ENCODE measurements around the gene APOL1. TPM values are rescaled to one million over a fixed set of nuclear protein-coding genes. Genes with fewer than 3 reads are reported as not detected.

Gene APOL1
- total RNA-seq, 1 experiment from 2014 or later: 0.30 TPM

GRCh38 chr22:36294293-36294620, 41.3 kb downstream of the APOL1 start:
- CTCF ChIA-PET: no interaction called here
- no TSS peak for BruUV-seq (replicated peaks)
- POLR2A ChIA-PET: no interaction called here
- H3K9me3 ChIP-seq (ENCODE audit: control insufficient read depth in 1 of 2, insufficient read depth in 1 of 2, low read depth in 1 of 2, low read length in 2 of 2): no peaks in the 10 kb centered on the region
- H3K27me3 ChIP-seq (ENCODE audit: insufficient read depth, low read length): no peaks in the 10 kb centered on the region
- peaks cover 7% of the 10 kb centered on the region; the same call in 1 of the 2 replicates for H3K79me2 ChIP-seq (ENCODE audit: insufficient read depth, low read length)
- intact Hi-C loops (cut with micrococcal nuclease): no loop called here
- H3K4me3 ChIP-seq (replicated peaks in 1 of 2; ENCODE audit: low read depth in 1 of 2, low read length in 2 of 2): no peak overlapping the region
- TF ChIP-seq CEBPB (IDR thresholded peaks at IDR 0.05; ENCODE audit: low read depth): no peak
- TF ChIP-seq FOSL1 (IDR thresholded peaks at IDR 0.05; ENCODE audit: low read depth): no peak
- no peak for TF ChIP-seq EGR1 (IDR thresholded peaks at IDR 0.05; ENCODE audit: low read depth)
- no peak for TF ChIP-seq TCF7L2 (IDR thresholded peaks at IDR 0.05; ENCODE audit: borderline replicate concordance, extremely low read depth, insufficient read depth, insufficient read length)
- TF ChIP-seq SIN3A (IDR thresholded peaks at IDR 0.05; ENCODE audit: low read depth): no peak
- no peak for TF ChIP-seq ELF1 (IDR thresholded peaks at IDR 0.05; ENCODE audit: borderline replicate concordance, low read depth)
- TF ChIP-seq RAD21 (IDR thresholded peaks at IDR 0.05; ENCODE audit: low read depth): no peak
- no peak for TF ChIP-seq SP1 (IDR thresholded peaks at IDR 0.05; ENCODE audit: low read depth)
- H2AFZ ChIP-seq (ENCODE audit: low read depth, low read length, poor library complexity, severe bottlenecking): no peak overlapping the region
- no peak overlapping the region for H3K9ac ChIP-seq (ENCODE audit: low read length)
- no peaks in the 10 kb centered on the region for H3K9me2 ChIP-seq (ENCODE audit: insufficient read depth)
- H4K20me1 ChIP-seq (ENCODE audit: insufficient read depth): no peaks in the 10 kb centered on the region
- no peak for ATAC-seq
- no peak overlapping the region for H3K27ac ChIP-seq (ENCODE audit: low read depth, low read length)
- DNase-seq (ENCODE audit: low read depth, low spot score): no peak
- no peaks in the 10 kb centered on the region for H3K4me1 ChIP-seq (ENCODE audit: control insufficient read depth in 1 of 2, insufficient read depth in 2 of 2, low read length in 2 of 2)
- H3K36me3 ChIP-seq (ENCODE audit: control insufficient read depth in 1 of 2, insufficient read depth in 2 of 2, low read length in 2 of 2): peaks cover 61 to 80% of the 10 kb centered on the region in 2 experiments
- RAD21 ChIA-PET (ENCODE audit: low non-redundant PET in 1 of 2, low total read pairs in 2 of 2, uncharacterized antibody in 2 of 2, unreplicated experiment in 2 of 2): no interaction called here
- H3K4me2 ChIP-seq (ENCODE audit: low read length): no peak overlapping the region

GRCh38 chr22:36294801-36295200, 41.9 kb downstream of the APOL1 start:
- intact Hi-C loops (cut with micrococcal nuclease): no loop called here
- Histone ChIP-seq H2AFZ (ENCODE audit: low read depth, low read length, poor library complexity, severe bottlenecking) (no peak overlapping the region), H3K36me3 (ENCODE audit: control insufficient read depth in 1 of 2, insufficient read depth in 2 of 2, low read length in 2 of 2) (peaks cover 61 to 79% of the 10 kb centered on the region in 2 experiments)

More at GRCh38 chr22:36294801-36295200, 41.9 kb downstream of the APOL1 start:
- BruUV-seq (replicated peaks): no TSS peak
- POLR2A ChIA-PET: no interaction called here
- no peaks in the 10 kb centered on the region for H3K9me3 ChIP-seq (ENCODE audit: control insufficient read depth in 1 of 2, insufficient read depth in 1 of 2, low read depth in 1 of 2, low read length in 2 of 2)
- TF ChIP-seq JUND (IDR thresholded peaks at IDR 0.05): no peak
- no peak for TF ChIP-seq EGR1 (IDR thresholded peaks at IDR 0.05; ENCODE audit: low read depth)
- no peak for TF ChIP-seq ATF3 (IDR thresholded peaks at IDR 0.05)
- no peak for TF ChIP-seq ELF1 (IDR thresholded peaks at IDR 0.05; ENCODE audit: borderline replicate concordance, low read depth)
- TF ChIP-seq REST (IDR thresholded peaks at IDR 0.05; ENCODE audit: low read depth): no peak
- no peak for TF ChIP-seq ZBTB33 (IDR thresholded peaks at IDR 0.05; ENCODE audit: extremely low read depth, insufficient replicate concordance, low read length)
- no peak for TF ChIP-seq POLR2A (IDR thresholded peaks at IDR 0.05; ENCODE audit: borderline replicate concordance, extremely low read depth, insufficient read depth, insufficient read length)
- no peak for TF ChIP-seq SIN3A (IDR thresholded peaks at IDR 0.05; ENCODE audit: low read depth)
- peaks cover 10% of the 10 kb centered on the region; the same call in 1 of the 2 replicates for H3K79me2 ChIP-seq (ENCODE audit: insufficient read depth, low read length)
- H4K20me1 ChIP-seq (ENCODE audit: insufficient read depth): no peaks in the 10 kb centered on the region
- no peak overlapping the region for H3K9ac ChIP-seq (ENCODE audit: low read length)
- RAD21 ChIA-PET (ENCODE audit: low non-redundant PET in 1 of 2, low total read pairs in 2 of 2, uncharacterized antibody in 2 of 2, unreplicated experiment in 2 of 2): no interaction called here
- no peaks in the 10 kb centered on the region for H3K4me1 ChIP-seq (ENCODE audit: control insufficient read depth in 1 of 2, insufficient read depth in 2 of 2, low read length in 2 of 2)
- DNase-seq (ENCODE audit: low read depth, low spot score) (no peak), ATAC-seq (no peak)
- no peak overlapping the region for H3K4me2 ChIP-seq (ENCODE audit: low read length)
- CTCF ChIA-PET: interaction anchor here (1.3 kb wide), 1 partner anchor 17 kb away, joined by 4 read pairs; no protein-coding TSS in a partner anchor
- no peak overlapping the region for H3K27ac ChIP-seq (ENCODE audit: low read depth, low read length)
- no peak overlapping the region for H3K4me3 ChIP-seq (replicated peaks in 1 of 2; ENCODE audit: low read depth in 1 of 2, low read length in 2 of 2)
- H3K27me3 ChIP-seq (ENCODE audit: insufficient read depth, low read length): no peaks in the 10 kb centered on the region
- no peaks in the 10 kb centered on the region for H3K9me2 ChIP-seq (ENCODE audit: insufficient read depth)

Data from HCT116 (cell line).